ENCODE measurements around the gene FOXI2. TPM values are rescaled to one million over a fixed set of nuclear protein-coding genes. Genes with fewer than 3 reads are reported as not detected.

Gene FOXI2
- total RNA-seq, 2 experiments from 2014 or later = not detected

GRCh38 chr10:127756264-127756663 is 19.3 kb downstream of the FOXI2 start:
- Mint-ChIP-seq H3K27me3 (no peaks in the 10 kb centered on the region), H3K9me3 (no peaks in the 10 kb centered on the region), H3K36me3 (no peaks in the 10 kb centered on the region), H3K4me3 (no peak overlapping the region), H3K27ac (no peak overlapping the region), H3K4me1 (ENCODE audit: low read depth) (no peaks in the 10 kb centered on the region)
- intact Hi-C loops (cut with micrococcal nuclease) = no loop called here
- ChIA-PET POLR2A (no interaction called here), CTCF (interaction anchor here (1.1 kb wide), 1 partner anchor 95 kb away, joined by 3 read pairs; no protein-coding TSS in a partner anchor)
- DNase-seq = no peak

GRCh38 chr10:127757033-127757432 is 20.0 kb downstream of the FOXI2 start:
- intact Hi-C loops (cut with micrococcal nuclease) = no loop called here
- Mint-ChIP-seq H3K36me3 (no peaks in the 10 kb centered on the region), H3K4me1 (ENCODE audit: low read depth) (no peaks in the 10 kb centered on the region), H3K27me3 (peaks cover 4% of the 10 kb centered on the region), H3K9me3 (no peaks in the 10 kb centered on the region), H3K4me3 (no peak overlapping the region), H3K27ac (no peak overlapping the region)
- ChIA-PET CTCF (interaction anchor here (1.0 to 1.7 kb wide), 3 partner anchors 94 to 134 kb away, joined by 3 to 7 read pairs (median 3); no protein-coding TSS in a partner anchor), POLR2A (no interaction called here)
- no peak for DNase-seq

- CTCF ChIA-PET = no interaction called here
- Mint-ChIP-seq H3K27me3 (peaks cover 4% of the 10 kb centered on the region), H3K4me1 (ENCODE audit: low read depth) (no peaks in the 10 kb centered on the region), H3K36me3 (no peaks in the 10 kb centered on the region), H3K27ac (no peak overlapping the region), H3K9me3 (no peaks in the 10 kb centered on the region), H3K4me3 (no peak overlapping the region)
- intact Hi-C loops (cut with micrococcal nuclease) = no loop called here
- POLR2A ChIA-PET = no interaction called here
- DNase-seq = no peak
Measured at GRCh38 chr10:127759276-127759675, 22.3 kb downstream of the FOXI2 start.

GRCh38 chr10:127762925-127763324 is 25.9 kb downstream of the FOXI2 start:
- no peak overlapping the region for H3K4me3 Mint-ChIP-seq
- no peaks in the 10 kb centered on the region for H3K4me1 Mint-ChIP-seq (ENCODE audit: low read depth)
- intact Hi-C loops (cut with micrococcal nuclease) = no loop called here
- ChIA-PET CTCF (no interaction called here), POLR2A (no interaction called here)
- no peaks in the 10 kb centered on the region for H3K9me3 Mint-ChIP-seq
- H3K36me3 Mint-ChIP-seq = no peaks in the 10 kb centered on the region
- DNase-seq = no peak
- H3K27ac Mint-ChIP-seq = no peak overlapping the region
- H3K27me3 Mint-ChIP-seq = peaks cover 14% of the 10 kb centered on the region

- H3K9me3 Mint-ChIP-seq = no peaks in the 10 kb centered on the region
- intact Hi-C loops (cut with micrococcal nuclease) = no loop called here
- DNase-seq = no peak
- CTCF ChIA-PET = no interaction called here
- no peaks in the 10 kb centered on the region for H3K4me1 Mint-ChIP-seq (ENCODE audit: low read depth)
- H3K4me3 Mint-ChIP-seq = no peak overlapping the region
- H3K27me3 Mint-ChIP-seq = no peaks in the 10 kb centered on the region
- POLR2A ChIA-PET = no interaction called here
- no peaks in the 10 kb centered on the region for H3K36me3 Mint-ChIP-seq
- H3K27ac Mint-ChIP-seq = no peak overlapping the region
Measured at GRCh38 chr10:127774766-127775559, 38.0 kb downstream of the FOXI2 start.

- H3K27ac Mint-ChIP-seq = no peak overlapping the region
- DNase-seq = no peak
- intact Hi-C loops (cut with micrococcal nuclease) = no loop called here
- ChIA-PET CTCF (no interaction called here), POLR2A (no interaction called here)
- H3K36me3 Mint-ChIP-seq = no peaks in the 10 kb centered on the region
- H3K4me1 Mint-ChIP-seq (ENCODE audit: low read depth) = no peaks in the 10 kb centered on the region
- H3K27me3 Mint-ChIP-seq = peaks cover 4% of the 10 kb centered on the region
- H3K9me3 Mint-ChIP-seq = no peaks in the 10 kb centered on the region
- no peak overlapping the region for H3K4me3 Mint-ChIP-seq
Measured at GRCh38 chr10:127776816-127777215, 39.8 kb downstream of the FOXI2 start.

- H3K27me3 Mint-ChIP-seq = peaks cover 11% of the 10 kb centered on the region
- intact Hi-C loops (cut with micrococcal nuclease) = no loop called here
- H3K4me3 Mint-ChIP-seq = no peak overlapping the region
- no peak overlapping the region for H3K27ac Mint-ChIP-seq
- peaks cover 3% of the 10 kb centered on the region for H3K9me3 Mint-ChIP-seq
- H3K36me3 Mint-ChIP-seq = no peaks in the 10 kb centered on the region
- CTCF ChIA-PET = no interaction called here
- H3K4me1 Mint-ChIP-seq (ENCODE audit: low read depth) = no peaks in the 10 kb centered on the region
- POLR2A ChIA-PET = no interaction called here
- no peak for DNase-seq
Measured at GRCh38 chr10:127781412-127781811, 44.4 kb downstream of the FOXI2 start.

- Mint-ChIP-seq H3K4me1 (ENCODE audit: low read depth) (no peaks in the 10 kb centered on the region), H3K36me3 (no peaks in the 10 kb centered on the region), H3K27me3 (peaks cover 15% of the 10 kb centered on the region), H3K27ac (no peak overlapping the region), H3K9me3 (peaks cover 9% of the 10 kb centered on the region), H3K4me3 (no peak overlapping the region)
- no peak for DNase-seq
- ChIA-PET POLR2A (no interaction called here), CTCF (no interaction called here)
- intact Hi-C loops (cut with micrococcal nuclease) = no loop called here
Measured at GRCh38 chr10:127787873-127788272, 50.9 kb downstream of the FOXI2 start.

- H3K4me1 Mint-ChIP-seq (ENCODE audit: low read depth) = no peaks in the 10 kb centered on the region
- H3K27ac Mint-ChIP-seq = no peak overlapping the region
- H3K9me3 Mint-ChIP-seq = peaks cover 6% of the 10 kb centered on the region
- H3K36me3 Mint-ChIP-seq = no peaks in the 10 kb centered on the region
- no peak overlapping the region for H3K4me3 Mint-ChIP-seq
- no peak for DNase-seq
- peaks cover 11% of the 10 kb centered on the region for H3K27me3 Mint-ChIP-seq
- intact Hi-C loops (cut with micrococcal nuclease) = no loop called here
- CTCF ChIA-PET = no interaction called here
- POLR2A ChIA-PET = no interaction called here
Measured at GRCh38 chr10:127790066-127790624, 53.2 kb downstream of the FOXI2 start.

Other genes with a start within 250 kb of the FOXI2 start
- gene NPS, start 187.9 kb upstream of the FOXI2 start, total RNA-seq = not detected
- gene CLRN3, start 155.8 kb downstream of the FOXI2 start, total RNA-seq = not detected
- 10 to 100 TPM; 29.4 to 34.0 TPM for gene PTPRE, start 169.9 kb downstream of the FOXI2 start, total RNA-seq